Fibroblast of the aortic adventitia (primary cell): ENCODE results near the gene ARHGAP1. TPM values are rescaled to one million over a fixed set of nuclear protein-coding genes. Genes with fewer than 3 reads are reported as not detected.
A peak's percentile ranks its signal among the peaks of the same experiment; 100 is the strongest.

Experiments used
- DNase-seq: peaks from one replicate; pipeline ENCODE4 v3.0.0-alpha.2; 2010; ENCODE audit warnings: low read depth
- H3K4me3 ChIP-seq: 2 replicates; pipeline ENCODE4 v1.5.1; 2011; ENCODE audit warnings: low read depth, mild to moderate bottlenecking, control low read depth, low read length, moderate library complexity
- total RNA-seq: library from RNA; depleted of rRNA; stranded (reverse); fragments of >200 nt; gene quantifications from 2 replicates; pipeline ENCODE4 v1.2.3, GENCODE V29; 2012; ENCODE audit warnings: low replicate concordance
- TF ChIP-seq, protein P1 (sequence below): IDR thresholded peaks from 2 replicates; pipeline ENCODE4 v1.5.1; 2011; ENCODE audit warnings: mild to moderate bottlenecking, low read length, control low read depth, inconsistent platforms; ENCODE audit not compliant: insufficient read depth

ARHGAP1 gene
- total RNA-seq, 1 donor = 65.2 TPM

DNA sequence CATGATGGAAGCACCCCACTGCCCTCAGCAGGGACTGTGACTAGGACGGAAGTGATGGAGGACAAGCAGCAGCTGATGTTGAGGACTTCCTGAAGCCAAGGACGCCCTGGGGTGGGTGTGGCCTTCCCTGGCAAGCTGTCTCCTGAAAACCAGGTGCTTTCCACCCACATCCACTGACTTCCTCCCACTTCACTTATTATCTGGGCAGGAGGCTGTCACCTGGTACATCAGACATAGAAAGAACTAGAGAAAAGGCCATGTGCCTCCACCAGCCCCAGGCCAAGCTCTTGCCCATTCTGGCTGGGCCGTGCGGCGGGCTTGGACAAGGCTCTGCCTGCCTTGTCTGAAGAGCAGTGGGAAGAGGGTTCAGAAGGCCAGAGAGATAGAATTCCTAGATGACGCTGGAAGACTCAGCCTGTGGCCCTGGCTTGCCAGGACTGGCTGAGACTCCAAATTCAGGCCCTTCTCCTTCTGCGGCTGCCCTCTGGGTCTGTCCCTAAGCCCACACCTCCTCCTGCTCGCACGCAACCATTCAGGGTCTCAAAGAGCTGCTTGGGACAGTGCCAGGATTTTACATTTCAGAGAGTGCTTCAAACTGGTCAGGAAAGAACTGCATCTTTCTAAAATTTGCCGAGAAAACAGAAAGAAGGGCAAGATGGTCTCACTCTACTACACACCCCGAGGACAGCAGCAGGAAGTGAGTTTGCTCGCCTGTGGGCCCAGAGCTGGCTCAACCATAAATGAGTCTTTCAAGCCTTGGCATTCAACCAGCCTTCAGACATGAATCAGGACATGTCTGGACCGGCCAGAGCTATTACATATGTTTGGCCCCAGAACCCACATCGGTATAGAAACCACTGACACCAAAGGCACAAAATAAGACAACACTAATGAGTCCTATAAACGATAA, 13.3 kb downstream of the ARHGAP1 start:
- TF ChIP-seq, protein P1, sequence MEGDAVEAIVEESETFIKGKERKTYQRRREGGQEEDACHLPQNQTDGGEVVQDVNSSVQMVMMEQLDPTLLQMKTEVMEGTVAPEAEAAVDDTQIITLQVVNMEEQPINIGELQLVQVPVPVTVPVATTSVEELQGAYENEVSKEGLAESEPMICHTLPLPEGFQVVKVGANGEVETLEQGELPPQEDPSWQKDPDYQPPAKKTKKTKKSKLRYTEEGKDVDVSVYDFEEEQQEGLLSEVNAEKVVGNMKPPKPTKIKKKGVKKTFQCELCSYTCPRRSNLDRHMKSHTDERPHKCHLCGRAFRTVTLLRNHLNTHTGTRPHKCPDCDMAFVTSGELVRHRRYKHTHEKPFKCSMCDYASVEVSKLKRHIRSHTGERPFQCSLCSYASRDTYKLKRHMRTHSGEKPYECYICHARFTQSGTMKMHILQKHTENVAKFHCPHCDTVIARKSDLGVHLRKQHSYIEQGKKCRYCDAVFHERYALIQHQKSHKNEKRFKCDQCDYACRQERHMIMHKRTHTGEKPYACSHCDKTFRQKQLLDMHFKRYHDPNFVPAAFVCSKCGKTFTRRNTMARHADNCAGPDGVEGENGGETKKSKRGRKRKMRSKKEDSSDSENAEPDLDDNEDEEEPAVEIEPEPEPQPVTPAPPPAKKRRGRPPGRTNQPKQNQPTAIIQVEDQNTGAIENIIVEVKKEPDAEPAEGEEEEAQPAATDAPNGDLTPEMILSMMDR = no peak
- no peak overlapping the region for H3K4me3 ChIP-seq

DNA sequence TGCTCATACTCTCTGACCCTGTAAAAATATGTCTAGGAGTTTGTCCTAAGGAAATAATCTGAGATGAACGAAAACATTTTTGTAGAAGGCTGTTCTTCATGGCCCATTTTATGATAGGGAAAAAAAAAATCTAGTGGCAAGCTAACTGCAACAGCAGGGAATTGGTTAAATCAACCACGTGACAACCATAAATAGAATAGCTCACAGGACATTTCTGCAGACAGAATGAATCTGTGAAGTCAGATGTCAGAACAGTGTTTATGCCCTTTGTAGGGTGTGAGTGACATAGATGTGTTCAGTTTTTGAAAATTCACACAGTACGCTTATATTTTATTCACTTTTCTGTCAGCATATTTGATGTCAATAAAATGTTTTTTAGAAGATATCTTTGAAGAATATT, 16.1 kb downstream of the ARHGAP1 start:
- TF ChIP-seq, protein P1 = no peak
- H3K4me3 ChIP-seq = no peak overlapping the region
- DNase-seq = no peak

More for the DNA sequence above, 13.3 kb downstream of the ARHGAP1 start:
- peak; percentile 94 for DNase-seq

DNA sequence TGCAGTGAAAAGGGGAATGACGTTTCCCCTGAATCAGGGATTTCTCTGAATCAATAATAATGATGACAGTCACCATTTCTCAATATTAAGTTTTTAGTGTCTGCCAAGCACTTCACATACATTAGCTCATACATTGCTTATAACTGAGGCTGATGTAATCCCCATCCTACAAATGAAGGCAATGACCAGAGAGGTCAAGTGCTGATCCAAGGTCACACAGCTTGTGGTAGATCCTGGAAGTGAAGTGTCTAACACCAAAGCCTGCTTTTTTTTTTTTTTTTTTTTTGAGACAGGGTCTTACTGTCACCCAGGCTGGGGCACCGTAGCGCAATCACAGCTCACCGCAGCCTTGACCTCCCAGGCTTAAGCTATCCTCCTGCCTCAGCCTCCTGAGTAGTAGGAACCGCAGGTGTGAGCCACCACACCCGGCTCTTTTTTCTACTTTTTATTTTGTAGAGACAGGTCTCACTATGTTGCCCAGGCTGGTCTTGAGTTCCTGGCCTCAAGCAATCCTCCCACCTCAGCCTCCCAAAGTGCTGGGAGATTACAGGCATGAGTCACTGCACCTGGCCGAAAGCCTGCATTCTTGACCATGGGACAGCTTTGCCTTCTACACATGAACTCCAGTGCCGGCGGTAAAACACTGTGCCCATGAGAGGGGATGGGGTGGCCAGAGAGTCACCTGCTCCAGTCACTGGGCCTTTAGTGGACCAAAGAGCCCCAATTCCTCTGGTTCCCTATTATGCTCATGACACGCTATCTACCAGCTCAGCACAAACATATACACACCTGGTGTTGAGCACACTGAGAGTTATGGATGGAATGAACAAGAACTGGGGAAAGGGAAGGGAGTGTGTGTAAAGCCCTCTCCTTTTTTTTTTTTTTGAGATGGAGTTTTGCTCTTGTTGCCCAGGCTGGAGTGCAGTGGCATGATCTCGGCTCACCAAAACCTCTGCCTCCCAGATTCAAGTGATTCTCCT, 17.4 kb downstream of the ARHGAP1 start:
- no peak overlapping the region for H3K4me3 ChIP-seq
- peak; percentile 38 for DNase-seq
- TF ChIP-seq, protein P1 = no peak

DNA sequence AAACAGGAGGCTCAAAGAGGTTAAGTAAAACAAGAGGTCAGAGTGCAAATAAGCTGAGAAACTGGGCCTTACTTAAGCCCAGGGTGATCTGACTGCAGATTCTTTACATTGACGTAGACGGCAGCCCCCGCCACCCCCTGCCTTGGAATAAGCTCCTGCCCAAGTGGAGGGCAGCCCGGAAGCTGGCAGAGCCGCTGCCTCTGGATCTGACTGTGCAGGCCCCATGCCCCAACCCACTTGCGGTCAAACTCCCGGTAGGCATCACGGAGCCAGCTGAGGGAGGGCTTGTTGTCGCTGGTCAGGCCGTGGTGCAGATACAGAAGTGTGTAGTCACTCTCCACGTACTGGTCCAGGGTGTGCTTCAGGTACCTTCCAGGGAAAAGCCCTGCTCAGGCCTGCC, 18.6 kb downstream of the ARHGAP1 start:
- no peak for DNase-seq
- H3K4me3 ChIP-seq = no peak overlapping the region
- TF ChIP-seq, protein P1 = no peak

DNA sequence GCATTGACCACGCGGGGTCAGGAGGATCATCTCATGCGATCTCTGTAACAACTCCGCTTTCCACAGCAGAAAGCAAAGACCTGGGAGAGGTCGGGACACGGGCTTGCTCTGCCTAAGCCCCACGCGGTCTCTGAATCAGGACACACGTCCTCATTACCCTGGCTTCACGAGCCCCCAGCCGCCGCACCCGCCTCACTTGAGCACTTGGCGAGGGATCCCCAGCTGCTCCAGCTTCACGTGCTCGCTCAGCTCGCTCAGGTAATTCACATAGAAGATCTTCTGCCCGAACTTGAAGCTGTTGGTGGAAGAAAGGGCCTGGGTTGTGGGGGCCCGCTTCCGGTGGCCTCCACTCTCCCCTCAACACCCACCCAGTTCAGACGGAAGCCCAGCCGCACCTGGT, 19.6 kb downstream of the ARHGAP1 start:
- H3K4me3 ChIP-seq = no peak overlapping the region
- TF ChIP-seq, protein P1 = no peak
- no peak for DNase-seq

DNA sequence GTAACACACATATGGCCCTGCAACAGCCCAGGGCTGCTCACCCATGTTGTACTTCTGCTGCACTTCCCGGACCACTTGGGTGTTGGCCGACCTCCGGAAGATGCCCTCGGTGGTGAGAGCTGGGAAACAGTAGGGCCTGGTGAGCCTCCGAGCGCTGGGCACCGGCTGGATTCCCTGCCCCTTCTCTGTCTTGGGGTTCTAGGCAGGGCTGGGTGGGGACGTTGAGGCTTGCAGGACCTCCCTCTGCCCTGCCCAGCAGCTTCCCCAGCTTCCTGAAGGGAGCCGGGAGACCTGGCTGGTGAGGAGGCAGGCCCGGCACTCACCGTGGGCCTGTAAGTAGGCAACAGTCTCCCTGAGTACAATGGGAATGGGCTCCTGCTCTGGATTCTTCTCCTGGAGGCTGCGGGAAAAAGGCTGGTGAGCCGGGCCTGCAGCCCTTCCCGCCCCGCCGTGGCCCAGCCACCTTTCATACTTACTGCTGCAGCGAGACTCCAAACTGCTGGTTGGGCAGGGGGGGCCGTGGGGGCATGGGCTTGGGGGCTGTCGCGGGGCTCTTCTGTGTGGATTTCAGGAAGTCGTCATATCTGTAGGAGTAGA, 20.2 kb downstream of the ARHGAP1 start:
- TF ChIP-seq, protein P1 = no peak
- no peak for DNase-seq

More for the DNA sequence above, 20.2 kb downstream of the ARHGAP1 start:
- H3K4me3 ChIP-seq = no peak overlapping the region
